Prostate gland (tissue), 2 donors: ENCODE results near the gene GFOD2. TPM values are rescaled to one million over a fixed set of nuclear protein-coding genes. Genes with fewer than 3 reads are reported as not detected.

Experiments
- DNase-seq: peaks from one replicate; pipeline ENCODE4 v3.0.0-alpha.2; 2019; ENCODE audit warnings: low spot score
- H3K27ac ChIP-seq, 2 donors: fragments of 200-600 bp; sonication (generic); 2 replicates each; pipeline ENCODE4 v1.5.1; 2017 to 2019
- H3K27me3 ChIP-seq: fragments of 200-600 bp; sonication (generic); replicated peaks from 2 replicates; pipeline ENCODE4 v1.5.1; 2019; ENCODE audit not compliant: insufficient read depth
- H3K36me3 ChIP-seq, 2 donors: fragments of 200-600 bp; sonication (generic); 1 replicate in 1 of 2; 2 replicates in 1 of 2; pipeline versions ENCODE4 v1.5.1 to v1.8.1; 2017 to 2019
- H3K4me1 ChIP-seq: fragments of 200-600 bp; sonication (generic); replicated peaks from 2 replicates; pipeline ENCODE4 v1.5.1; 2019
- H3K4me3 ChIP-seq, 2 donors: fragments of 200-600 bp; sonication (generic); 2 replicates each; pipeline ENCODE4 v1.5.1; 2017 to 2019
- H3K9me3 ChIP-seq: fragments of 200-600 bp; sonication (generic); 2 replicates; pipeline ENCODE4 v1.5.1; 2017
- POLR2A ChIP-seq: fragments of 450-650 bp; IDR thresholded peaks from one replicate; pipeline ENCODE4 v1.6.1; 2016; ENCODE audit warnings: antibody characterized with exemption, mild to moderate bottlenecking
- POLR2AphosphoS5 ChIP-seq: sonication (generic); formaldehyde crosslinking; IDR thresholded peaks from one replicate; pipeline ENCODE4 v1.6.1; 2017; ENCODE audit warnings: antibody characterized with exemption
- WGBS: methylation state at CpG from one replicate; pipeline ENCODE4 v1.1.5; 2018; 5-methylcytosine and 5-hydroxymethylcytosine counted together
- intact Hi-C: fragments of 100-400 bp; cut with DNase I; formaldehyde crosslinking; loops from one replicate; pipeline ENCODE4 v1.14.2; 2022
- total RNA-seq, 2 donors: library from RNA; depleted of rRNA; stranded (reverse); fragments of >200 nt; gene quantifications; one replicate each; pipeline ENCODE4 v1.1.0, GENCODE V29; 2016
- TF ChIP-seq, protein P1 (sequence below), 4 experiments: fragments of 200-600 bp in 2 of 4; fragments of 450-650 bp in 2 of 4; sonication (generic) in 2 of 4; IDR thresholded peaks; 1 replicate in 3 of 4; 2 replicates in 1 of 4; pipeline ENCODE4 v1.5.1; 2016 to 2019; ENCODE audit warnings: antibody characterized with exemption in 4 of 4, mild to moderate bottlenecking in 2 of 4, moderate library complexity in 2 of 4

GFOD2 gene
- total RNA-seq, 2 donors from 2014 or later: 16.0 to 27.4 TPM

DNA sequence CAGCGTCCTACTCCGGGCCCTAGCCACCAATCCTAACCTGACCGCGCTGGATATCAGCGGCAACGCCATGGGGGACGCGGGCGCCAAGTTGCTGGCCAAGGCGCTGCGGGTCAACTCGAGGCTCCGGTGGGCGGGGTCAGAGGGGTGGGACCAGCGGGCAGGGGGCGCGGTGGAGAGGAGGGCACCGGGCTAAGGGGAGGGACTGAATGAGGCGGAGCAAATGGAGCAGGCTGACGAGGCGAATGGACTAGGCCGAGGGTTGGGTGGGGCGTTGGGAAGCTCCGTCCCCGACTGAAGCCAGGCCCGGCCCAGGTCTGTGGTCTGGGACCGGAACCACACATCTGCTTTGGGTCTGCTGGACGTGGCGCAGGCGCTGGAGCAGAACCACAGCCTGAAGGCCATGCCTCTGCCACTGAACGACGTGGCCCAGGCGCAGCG is 69.6 kb downstream of the GFOD2 start:
- no peak overlapping the region for H3K27ac ChIP-seq
- 16% methylated on average over 34 of the region's 34 CpGs for WGBS
- no peaks in the 10 kb centered on the region for H3K36me3 ChIP-seq
- no peak overlapping the region for H3K4me3 ChIP-seq
- DNase-seq: no peak
- intact Hi-C loops: no loop called here
- H3K27me3 ChIP-seq: peaks cover 28% of the 10 kb centered on the region
- no peaks in the 10 kb centered on the region for H3K9me3 ChIP-seq
- no peaks in the 10 kb centered on the region for H3K4me1 ChIP-seq
- TF ChIP-seq POLR2AphosphoS5: no peak
- TF ChIP-seq POLR2A: no peak
- TF ChIP-seq, protein P1, sequence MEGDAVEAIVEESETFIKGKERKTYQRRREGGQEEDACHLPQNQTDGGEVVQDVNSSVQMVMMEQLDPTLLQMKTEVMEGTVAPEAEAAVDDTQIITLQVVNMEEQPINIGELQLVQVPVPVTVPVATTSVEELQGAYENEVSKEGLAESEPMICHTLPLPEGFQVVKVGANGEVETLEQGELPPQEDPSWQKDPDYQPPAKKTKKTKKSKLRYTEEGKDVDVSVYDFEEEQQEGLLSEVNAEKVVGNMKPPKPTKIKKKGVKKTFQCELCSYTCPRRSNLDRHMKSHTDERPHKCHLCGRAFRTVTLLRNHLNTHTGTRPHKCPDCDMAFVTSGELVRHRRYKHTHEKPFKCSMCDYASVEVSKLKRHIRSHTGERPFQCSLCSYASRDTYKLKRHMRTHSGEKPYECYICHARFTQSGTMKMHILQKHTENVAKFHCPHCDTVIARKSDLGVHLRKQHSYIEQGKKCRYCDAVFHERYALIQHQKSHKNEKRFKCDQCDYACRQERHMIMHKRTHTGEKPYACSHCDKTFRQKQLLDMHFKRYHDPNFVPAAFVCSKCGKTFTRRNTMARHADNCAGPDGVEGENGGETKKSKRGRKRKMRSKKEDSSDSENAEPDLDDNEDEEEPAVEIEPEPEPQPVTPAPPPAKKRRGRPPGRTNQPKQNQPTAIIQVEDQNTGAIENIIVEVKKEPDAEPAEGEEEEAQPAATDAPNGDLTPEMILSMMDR (IDR thresholded peaks at IDR 0.05): no peak

DNA sequence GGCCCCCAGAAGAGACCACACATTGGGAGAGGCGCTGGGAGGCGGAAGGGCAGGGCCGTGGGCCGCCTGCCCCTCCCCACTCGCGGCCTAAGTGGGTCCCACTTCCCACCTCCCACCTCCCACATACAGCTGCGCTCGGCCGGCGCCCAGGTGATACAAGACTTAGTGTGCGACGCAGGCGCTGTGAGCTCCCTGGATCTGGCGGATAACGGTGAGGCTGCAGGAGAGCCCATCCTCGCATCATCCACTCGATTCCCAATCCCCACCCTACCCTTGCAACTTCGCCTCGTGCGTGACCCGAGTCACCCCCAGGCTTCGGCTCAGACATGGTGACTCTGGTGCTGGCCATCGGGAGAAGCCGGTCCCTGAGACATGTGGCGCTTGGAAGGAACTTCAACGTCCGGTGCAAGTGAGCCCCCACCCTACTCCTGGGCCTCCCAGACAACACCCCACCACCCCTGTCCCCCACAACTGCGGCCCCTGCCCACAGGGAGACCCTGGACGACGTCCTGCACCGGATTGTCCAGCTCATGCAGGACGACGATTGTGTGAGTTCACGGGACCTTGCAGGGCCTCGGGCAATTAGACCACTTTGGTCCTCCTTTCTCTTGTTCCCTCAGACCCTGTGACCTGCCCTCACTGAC is 70.2 kb downstream of the GFOD2 start:
- Histone ChIP-seq H3K4me3 (no peak overlapping the region), H3K27ac (no peak overlapping the region), H3K27me3 (peaks cover 28% of the 10 kb centered on the region), H3K4me1 (no peaks in the 10 kb centered on the region), H3K9me3 (no peaks in the 10 kb centered on the region), H3K36me3 (no peaks in the 10 kb centered on the region)
- 44% methylated on average over 35 of the region's 35 CpGs for WGBS
- intact Hi-C loops: no loop called here
- no peak for DNase-seq
- TF ChIP-seq, protein P1 (IDR thresholded peaks at IDR 0.05): no peak
- TF ChIP-seq POLR2AphosphoS5 (no peak), POLR2A (no peak)

DNA sequence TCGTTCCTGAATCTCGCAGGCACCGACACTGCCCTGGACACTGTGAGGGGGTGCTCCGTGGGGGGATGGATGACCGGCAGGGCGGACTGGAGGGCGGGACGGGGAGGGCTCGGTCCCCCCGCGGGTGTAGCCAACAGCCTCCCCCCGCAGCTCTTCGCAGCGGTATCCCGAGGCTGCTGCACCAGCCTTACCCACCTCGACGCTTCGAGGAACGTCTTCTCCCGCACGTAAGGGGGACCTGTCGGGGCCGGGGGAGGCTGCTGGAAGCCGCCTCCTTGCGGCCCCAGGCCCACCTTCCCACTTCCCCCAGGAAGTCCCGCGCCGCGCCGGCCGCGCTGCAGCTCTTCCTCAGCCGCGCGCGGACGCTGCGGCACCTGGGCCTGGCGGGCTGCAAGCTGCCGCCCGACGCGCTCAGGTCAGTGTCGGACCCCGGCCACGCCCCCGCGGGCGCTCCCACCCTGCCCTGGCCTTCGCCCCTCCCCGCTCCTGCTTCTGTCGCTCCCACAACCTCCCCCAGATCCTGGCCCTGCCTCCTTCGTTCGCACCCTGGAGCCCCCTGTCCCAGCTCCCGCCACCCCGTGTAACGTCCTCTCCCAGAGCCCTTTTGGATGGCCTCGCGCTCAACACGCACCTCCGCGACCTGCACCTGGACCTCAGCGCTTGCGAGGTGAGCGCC is 70.9 kb downstream of the GFOD2 start:
- TF ChIP-seq, protein P1 (IDR thresholded peaks at IDR 0.05): no peak
- no peak for TF ChIP-seq POLR2A
- no peak for TF ChIP-seq POLR2AphosphoS5
- Histone ChIP-seq H3K27ac (no peak overlapping the region), H3K27me3 (peaks cover 28% of the 10 kb centered on the region), H3K9me3 (no peaks in the 10 kb centered on the region), H3K4me3 (no peak overlapping the region), H3K36me3 (no peaks in the 10 kb centered on the region), H3K4me1 (no peaks in the 10 kb centered on the region)
- intact Hi-C loops: no loop called here
- no peak for DNase-seq
- WGBS: 22% methylated on average over 58 of the region's 65 CpGs

- TF ChIP-seq, protein P1 (IDR thresholded peaks at IDR 0.05): no peak
- TF ChIP-seq POLR2A (no peak), POLR2AphosphoS5 (no peak)
- intact Hi-C loops: no loop called here
- Histone ChIP-seq H3K9me3 (no peaks in the 10 kb centered on the region), H3K36me3 (no peaks in the 10 kb centered on the region), H3K4me3 (no peak overlapping the region), H3K27ac (no peak overlapping the region), H3K27me3 (peaks cover 28% of the 10 kb centered on the region), H3K4me1 (no peaks in the 10 kb centered on the region)
- DNase-seq: no peak
- WGBS: 78% methylated on average over 13 of the region's 13 CpGs
These were observed 71.4 kb downstream of the GFOD2 start for GRCh38 chr16:67647681-67648080.

DNA sequence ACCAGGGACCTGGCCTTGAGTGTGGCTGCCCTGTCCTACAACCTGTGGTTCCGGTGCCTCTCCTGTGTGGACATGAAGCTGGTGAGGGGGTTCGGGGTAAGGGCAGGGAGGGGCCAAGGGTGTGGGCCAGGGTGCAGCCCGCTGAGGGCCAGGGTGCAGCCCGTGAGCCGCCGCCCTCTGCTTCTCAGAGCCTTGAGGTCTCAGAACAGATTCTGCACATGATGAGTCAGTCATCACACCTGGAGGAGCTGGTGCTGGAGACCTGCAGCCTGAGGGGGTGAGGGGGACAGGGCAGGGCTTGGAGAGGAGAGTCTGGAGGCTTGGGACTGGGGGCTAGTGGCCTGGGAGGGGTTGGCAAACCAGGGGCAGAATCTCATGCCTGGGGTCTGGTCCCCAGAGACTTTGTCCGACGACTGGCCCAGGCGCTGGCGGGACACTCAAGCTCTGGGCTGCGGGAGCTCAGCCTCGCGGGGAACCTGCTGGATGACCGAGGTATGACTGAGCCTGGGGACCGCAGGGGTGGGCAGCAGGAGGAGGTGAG is 71.9 kb downstream of the GFOD2 start:
- WGBS: 76% methylated on average over 15 of the region's 15 CpGs
- Histone ChIP-seq H3K27me3 (peaks cover 28% of the 10 kb centered on the region), H3K4me3 (no peak overlapping the region), H3K9me3 (no peaks in the 10 kb centered on the region), H3K4me1 (no peaks in the 10 kb centered on the region), H3K27ac (no peak overlapping the region), H3K36me3 (no peaks in the 10 kb centered on the region)
- intact Hi-C loops: no loop called here
- no peak for DNase-seq
- TF ChIP-seq POLR2A (no peak), POLR2AphosphoS5 (no peak)
- TF ChIP-seq, protein P1 (IDR thresholded peaks at IDR 0.05): no peak
